Measurements from ENCODE around the gene ADD2. TPM values are rescaled to one million over a fixed set of nuclear protein-coding genes. Genes with fewer than 3 reads are reported as not detected.

The ADD2 gene
- total RNA-seq, 4 donors from 2014 or later: 0.40 to 1.9 (median 1.1) TPM

DNA sequence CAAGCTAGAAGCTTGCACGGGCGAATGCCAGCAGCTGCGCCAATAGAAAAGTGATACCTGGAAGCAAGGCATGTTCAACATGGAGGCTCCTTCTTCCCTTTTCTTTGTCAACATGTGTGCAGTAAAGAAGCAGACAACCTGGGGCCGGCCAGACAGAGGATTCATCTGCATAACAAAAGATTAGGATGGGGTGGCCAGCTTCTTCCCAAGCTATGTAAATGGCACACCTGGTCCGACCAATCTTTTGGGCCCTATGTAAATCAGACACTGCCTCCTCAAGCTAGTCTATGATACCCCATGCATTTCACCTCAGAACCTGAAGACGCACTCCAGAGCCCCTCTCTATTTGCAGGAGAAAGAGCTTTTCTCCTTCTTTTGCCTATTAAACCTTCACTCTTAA lies 148.0 kb downstream of the ADD2 start:
- TF ChIP-seq POLR2A (IDR thresholded peaks at IDR 0.05) (no peak), POLR2AphosphoS5 (IDR thresholded peaks at IDR 0.05) (no peak), EP300 (IDR thresholded peaks at IDR 0.05; ENCODE audit: low read depth) (no peak)
- TF ChIP-seq, protein P1, sequence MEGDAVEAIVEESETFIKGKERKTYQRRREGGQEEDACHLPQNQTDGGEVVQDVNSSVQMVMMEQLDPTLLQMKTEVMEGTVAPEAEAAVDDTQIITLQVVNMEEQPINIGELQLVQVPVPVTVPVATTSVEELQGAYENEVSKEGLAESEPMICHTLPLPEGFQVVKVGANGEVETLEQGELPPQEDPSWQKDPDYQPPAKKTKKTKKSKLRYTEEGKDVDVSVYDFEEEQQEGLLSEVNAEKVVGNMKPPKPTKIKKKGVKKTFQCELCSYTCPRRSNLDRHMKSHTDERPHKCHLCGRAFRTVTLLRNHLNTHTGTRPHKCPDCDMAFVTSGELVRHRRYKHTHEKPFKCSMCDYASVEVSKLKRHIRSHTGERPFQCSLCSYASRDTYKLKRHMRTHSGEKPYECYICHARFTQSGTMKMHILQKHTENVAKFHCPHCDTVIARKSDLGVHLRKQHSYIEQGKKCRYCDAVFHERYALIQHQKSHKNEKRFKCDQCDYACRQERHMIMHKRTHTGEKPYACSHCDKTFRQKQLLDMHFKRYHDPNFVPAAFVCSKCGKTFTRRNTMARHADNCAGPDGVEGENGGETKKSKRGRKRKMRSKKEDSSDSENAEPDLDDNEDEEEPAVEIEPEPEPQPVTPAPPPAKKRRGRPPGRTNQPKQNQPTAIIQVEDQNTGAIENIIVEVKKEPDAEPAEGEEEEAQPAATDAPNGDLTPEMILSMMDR (IDR thresholded peaks at IDR 0.05): no peak
- no peaks in the 10 kb centered on the region for H3K36me3 ChIP-seq
- H3K27me3 ChIP-seq: no peaks in the 10 kb centered on the region
- H3K4me3 ChIP-seq: no peak overlapping the region
- in situ Hi-C loops (cut with MboI; ENCODE audit: low pct_ligation_motif_present in 1 of 4, low pct_unique_long_range_greater_than_20kb in 1 of 4, low sequenced_read_pairs in 3 of 4): no loop called here
- 73 to 81% methylated on average over 4 to 6 of the region's 6 CpGs for WGBS, 2 donors (ENCODE audit: low coverage in 1 of 2)
- DNase-seq: no peak
- H3K4me1 ChIP-seq: peaks cover 0 to 3% (median 0%) of the 10 kb centered on the region in 4 donors
- no peaks in the 10 kb centered on the region for H3K9me3 ChIP-seq
- intact Hi-C loops (cut with DNase I; ENCODE audit: low total_unique reads): no loop called here
- H3K27ac ChIP-seq: no peak overlapping the region

DNA sequence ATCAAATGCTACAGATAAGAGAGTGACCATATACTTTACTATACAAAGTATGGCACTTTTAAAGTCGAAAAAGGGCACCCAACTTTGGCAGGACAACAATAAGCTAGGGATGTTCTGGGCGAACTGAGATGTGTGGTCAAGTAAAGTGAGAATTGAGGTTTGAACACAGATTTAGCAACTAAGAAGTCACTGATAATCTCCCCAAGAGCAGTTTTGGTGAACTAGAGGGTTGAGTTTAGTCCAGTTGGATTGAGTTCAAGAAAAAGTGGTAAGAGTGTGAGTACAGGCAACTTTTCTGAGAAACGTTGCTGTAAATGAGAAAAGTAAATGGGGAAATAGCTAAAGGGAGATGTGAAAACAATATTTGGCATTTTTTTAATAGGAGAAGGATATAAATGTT lies 148.8 kb downstream of the ADD2 start:
- peaks cover 0 to 3% (median 0%) of the 10 kb centered on the region in 4 donors for H3K4me1 ChIP-seq
- DNase-seq: no peak
- 55 to 72% methylated on average over 1 to 3 of the region's 3 CpGs for WGBS, 2 donors (ENCODE audit: low coverage in 1 of 2)
- no peak overlapping the region for H3K27ac ChIP-seq
- no peak overlapping the region for H3K4me3 ChIP-seq
- no peaks in the 10 kb centered on the region for H3K9me3 ChIP-seq
- intact Hi-C loops (cut with DNase I; ENCODE audit: low total_unique reads): loop anchor here (5.0 kb wide), 2 partner anchors 277 to 818 kb away; no protein-coding TSS in a partner anchor
- TF ChIP-seq POLR2A (IDR thresholded peaks at IDR 0.05) (no peak), EP300 (IDR thresholded peaks at IDR 0.05; ENCODE audit: low read depth) (no peak), POLR2AphosphoS5 (IDR thresholded peaks at IDR 0.05) (no peak)
- TF ChIP-seq, protein P1 (IDR thresholded peaks at IDR 0.05): no peak
- no peaks in the 10 kb centered on the region for H3K36me3 ChIP-seq
- no peaks in the 10 kb centered on the region for H3K27me3 ChIP-seq
- in situ Hi-C loops (cut with MboI; ENCODE audit: low pct_ligation_motif_present in 1 of 4, low pct_unique_long_range_greater_than_20kb in 1 of 4, low sequenced_read_pairs in 3 of 4): loop anchor here in 3 of 4 donors (10.0 kb wide), 3 partner anchors 64 to 314 kb away; partner anchors contain the start of genes FAM136A (in 1 of the 3) and TGFA (in 1 of the 3)

DNA sequence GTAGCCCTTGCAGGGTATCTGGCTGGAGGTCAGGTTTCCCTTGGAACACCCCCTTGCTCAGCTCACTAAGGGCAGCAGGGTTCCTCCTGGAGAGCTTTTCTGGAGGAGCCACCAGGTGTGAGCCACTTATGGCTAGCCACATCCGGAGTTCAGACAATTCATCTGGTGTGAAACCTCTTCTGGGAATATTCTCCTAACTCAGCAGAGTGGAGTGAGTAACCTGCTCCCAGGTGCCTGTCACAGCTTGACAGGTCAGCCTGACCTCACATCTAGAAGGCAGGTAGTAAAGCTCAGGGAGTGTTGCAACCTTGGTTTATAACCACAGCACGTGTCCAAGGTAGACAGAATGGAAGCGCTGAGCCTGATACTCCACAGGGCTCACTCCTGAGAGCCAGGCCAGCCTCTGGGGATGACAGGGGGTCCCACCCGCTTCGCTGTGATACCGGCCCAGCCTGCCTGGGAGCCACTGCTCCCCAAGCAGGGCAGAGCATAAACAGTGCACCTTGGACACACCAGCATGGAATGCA lies 151.8 kb downstream of the ADD2 start:
- Histone ChIP-seq H3K36me3 (no peaks in the 10 kb centered on the region), H3K4me1 (peaks cover 0 to 3% (median 0%) of the 10 kb centered on the region in 4 donors), H3K27ac (no peak overlapping the region), H3K27me3 (no peaks in the 10 kb centered on the region), H3K9me3 (no peaks in the 10 kb centered on the region), H3K4me3 (no peak overlapping the region)
- TF ChIP-seq POLR2A (IDR thresholded peaks at IDR 0.05): no peak
- TF ChIP-seq EP300 (IDR thresholded peaks at IDR 0.05; ENCODE audit: low read depth): no peak
- TF ChIP-seq POLR2AphosphoS5 (IDR thresholded peaks at IDR 0.05): no peak
- TF ChIP-seq, protein P1 (IDR thresholded peaks at IDR 0.05): no peak
- in situ Hi-C loops (cut with MboI; ENCODE audit: low pct_ligation_motif_present in 1 of 4, low pct_unique_long_range_greater_than_20kb in 1 of 4, low sequenced_read_pairs in 3 of 4): loop anchor here in 3 of 4 donors (10.0 kb wide), 3 partner anchors 61 to 311 kb away; partner anchors contain the start of genes FAM136A (in 1 of the 3) and TGFA (in 1 of the 3)
- 77% methylated on average over 4 of the region's 6 CpGs; no CpG with 5 or more reads in 1 of the 2 donors for WGBS, 2 donors (ENCODE audit: low coverage in 1 of 2)
- DNase-seq: peak; percentile 52
- intact Hi-C loops (cut with DNase I; ENCODE audit: low total_unique reads): loop anchor here (5.0 kb wide), 2 partner anchors 274 to 821 kb away; no protein-coding TSS in a partner anchor

DNA sequence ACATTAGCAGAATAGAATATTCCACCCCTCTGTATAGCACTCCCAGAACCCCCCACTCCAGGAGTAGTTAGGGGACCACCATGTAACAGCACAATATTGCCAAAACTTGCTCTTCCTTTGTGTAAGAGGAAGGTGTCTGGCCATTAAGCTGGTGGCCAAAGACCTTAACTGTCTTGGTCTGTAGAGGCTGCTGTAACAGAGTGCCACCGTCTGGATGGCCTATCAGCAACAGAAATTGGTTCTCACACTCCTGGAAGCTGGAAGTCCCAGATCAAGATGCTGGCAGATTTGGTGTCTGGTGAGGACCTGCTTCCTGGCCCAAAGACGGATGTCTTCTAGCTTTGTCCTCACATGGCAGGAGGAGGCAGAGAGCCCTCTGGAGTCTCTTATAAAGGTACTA lies 152.8 kb downstream of the ADD2 start:
- no peaks in the 10 kb centered on the region for H3K9me3 ChIP-seq
- H3K36me3 ChIP-seq: no peaks in the 10 kb centered on the region
- in situ Hi-C loops (cut with MboI; ENCODE audit: low pct_ligation_motif_present in 1 of 4, low pct_unique_long_range_greater_than_20kb in 1 of 4, low sequenced_read_pairs in 3 of 4) (loop anchor here in 3 of 4 donors (10.0 kb wide), 3 partner anchors 60 to 310 kb away; partner anchors contain the start of genes FAM136A (in 1 of the 3) and TGFA (in 1 of the 3)), intact Hi-C loops (cut with DNase I; ENCODE audit: low total_unique reads) (loop anchor here (5.0 kb wide), 2 partner anchors 273 to 822 kb away; no protein-coding TSS in a partner anchor)
- H3K27me3 ChIP-seq: no peaks in the 10 kb centered on the region
- H3K4me1 ChIP-seq: peaks cover 0 to 3% (median 0%) of the 10 kb centered on the region in 4 donors
- no peak overlapping the region for H3K4me3 ChIP-seq
- WGBS, 2 donors (ENCODE audit: low coverage in 1 of 2): 75% methylated on average over 2 of the region's 2 CpGs; no CpG with 5 or more reads in 1 of the 2 donors
- H3K27ac ChIP-seq: no peak overlapping the region
- TF ChIP-seq EP300 (IDR thresholded peaks at IDR 0.05; ENCODE audit: low read depth) (no peak), POLR2AphosphoS5 (IDR thresholded peaks at IDR 0.05) (no peak), POLR2A (IDR thresholded peaks at IDR 0.05) (no peak)
- TF ChIP-seq, protein P1 (IDR thresholded peaks at IDR 0.05): no peak
- DNase-seq: no peak

Data from transverse colon (tissue), 4 donors.